ENCODE measurements around the gene ADRA2C. TPM values are rescaled to one million over a fixed set of nuclear protein-coding genes. Genes with fewer than 3 reads are reported as not detected.

The ADRA2C gene
- total and polyA plus RNA-seq, 11 donors = 3.4 to 7.7 (median 5.0) TPM

GRCh38 chr4:3807311-3807710 is 41.1 kb downstream of the ADRA2C start:
- no peaks in the 10 kb centered on the region for H3K4me1 ChIP-seq
- no peak for ATAC-seq
- WGBS, 4 donors = 33 to 45% (median 39%) methylated on average over 6 of the region's 6 CpGs

GRCh38 chr4:3807822-3808496 is 41.8 kb downstream of the ADRA2C start:
- peaks cover 6 to 55% (median 17%) of the 10 kb centered on the region in 9 donors for H3K27me3 ChIP-seq
- no peak overlapping the region for H3K27ac ChIP-seq
- TF ChIP-seq CTCF (IDR thresholded peaks at IDR 0.05) (no peak), POLR2A (IDR thresholded peaks at IDR 0.05) (no peak)
- H3K4me3 ChIP-seq = no peak overlapping the region
- intact Hi-C loops (cut with DNase I) = no loop called here
- H3K36me3 ChIP-seq = no peaks in the 10 kb centered on the region
- no peak for DNase-seq
- no peaks in the 10 kb centered on the region for H3K9me3 ChIP-seq
- no peaks in the 10 kb centered on the region for H3K4me1 ChIP-seq
- ATAC-seq = no peak
- 15 to 19% (median 17%) methylated on average over 14 of the region's 14 CpGs for WGBS, 4 donors

More at GRCh38 chr4:3807311-3807710, 41.1 kb downstream of the ADRA2C start:
- no peaks in the 10 kb centered on the region for H3K9me3 ChIP-seq
- peaks cover 6 to 55% (median 19%) of the 10 kb centered on the region in 9 donors for H3K27me3 ChIP-seq
- peak in 1 of 5 donors; percentile 22 for DNase-seq
- no peaks in the 10 kb centered on the region for H3K36me3 ChIP-seq
- no peak overlapping the region for H3K27ac ChIP-seq
- intact Hi-C loops (cut with DNase I) = no loop called here
- TF ChIP-seq CTCF (IDR thresholded peaks at IDR 0.05) = no peak
- TF ChIP-seq POLR2A (IDR thresholded peaks at IDR 0.05) = no peak
- no peak overlapping the region for H3K4me3 ChIP-seq

DNA sequence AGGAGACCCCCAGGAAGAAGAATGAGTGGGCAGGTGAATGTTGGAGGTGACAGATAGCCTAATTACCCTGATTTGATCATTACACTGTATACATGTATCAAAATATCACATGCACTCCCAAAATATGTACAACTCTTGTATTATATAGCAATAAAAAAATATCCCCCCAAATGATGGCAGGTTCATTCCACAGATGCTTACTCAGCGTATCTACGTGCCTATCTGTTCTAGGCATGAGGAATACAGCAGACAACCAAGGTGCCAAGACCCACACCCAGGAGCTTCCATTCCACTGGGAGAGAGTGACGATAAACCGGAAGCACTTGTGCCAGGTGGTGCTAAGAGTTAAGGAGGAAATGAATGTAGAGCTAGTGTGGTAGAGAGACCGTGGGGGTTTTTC is 42.4 kb downstream of the ADRA2C start:
- no peak for TF ChIP-seq CTCF (IDR thresholded peaks at IDR 0.05)
- no peak for TF ChIP-seq POLR2A (IDR thresholded peaks at IDR 0.05)
- 51 to 65% (median 53%) methylated on average over 5 of the region's 5 CpGs for WGBS, 4 donors
- H3K4me3 ChIP-seq = no peak overlapping the region
- H3K4me1 ChIP-seq = no peaks in the 10 kb centered on the region
- intact Hi-C loops (cut with DNase I) = no loop called here
- DNase-seq (peak in 1 of 5 donors; percentile 7), ATAC-seq (no peak)
- no peaks in the 10 kb centered on the region for H3K9me3 ChIP-seq
- peaks cover 6 to 52% (median 15%) of the 10 kb centered on the region in 9 donors for H3K27me3 ChIP-seq
- no peaks in the 10 kb centered on the region for H3K36me3 ChIP-seq
- H3K27ac ChIP-seq = no peak overlapping the region

DNA sequence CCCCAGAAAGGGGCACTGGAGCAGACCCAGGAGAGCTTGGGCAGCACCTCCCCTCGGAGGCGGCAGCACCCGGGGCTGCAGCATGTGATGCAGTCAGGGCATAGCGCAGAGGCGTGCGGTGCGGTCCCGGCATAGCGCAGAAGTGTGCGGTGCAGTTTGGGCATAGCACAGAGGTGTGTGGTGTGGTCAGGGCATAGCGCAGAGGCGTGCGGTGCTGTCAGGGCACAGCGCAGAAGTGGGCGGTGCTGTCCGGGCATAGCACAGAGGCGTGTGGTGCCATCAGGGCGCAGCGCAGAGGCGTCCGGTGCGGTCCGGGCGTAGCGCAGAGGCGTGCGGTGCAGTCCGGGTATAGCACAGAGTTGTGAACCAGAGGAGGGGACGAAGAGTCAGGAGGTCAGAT is 42.8 kb downstream of the ADRA2C start:
- DNase-seq = peak in 1 of 5 donors; percentile 26
- no peaks in the 10 kb centered on the region for H3K36me3 ChIP-seq
- peaks cover 6 to 48% (median 15%) of the 10 kb centered on the region in 9 donors for H3K27me3 ChIP-seq

More for the DNA sequence above, 42.8 kb downstream of the ADRA2C start:
- intact Hi-C loops (cut with DNase I) = no loop called here
- no peak for TF ChIP-seq CTCF (IDR thresholded peaks at IDR 0.05)
- TF ChIP-seq POLR2A (IDR thresholded peaks at IDR 0.05) = no peak
- H3K4me1 ChIP-seq = no peaks in the 10 kb centered on the region
- WGBS, 4 donors = 87 to 92% (median 90%) methylated on average over 29 of the region's 29 CpGs
- peak in 1 of 4 donors; percentile 31 for ATAC-seq
- no peak overlapping the region for H3K4me3 ChIP-seq
- H3K9me3 ChIP-seq = no peaks in the 10 kb centered on the region
- H3K27ac ChIP-seq = no peak overlapping the region
